ENCODE results near the gene DLX6.

Gene DLX6

DNA sequence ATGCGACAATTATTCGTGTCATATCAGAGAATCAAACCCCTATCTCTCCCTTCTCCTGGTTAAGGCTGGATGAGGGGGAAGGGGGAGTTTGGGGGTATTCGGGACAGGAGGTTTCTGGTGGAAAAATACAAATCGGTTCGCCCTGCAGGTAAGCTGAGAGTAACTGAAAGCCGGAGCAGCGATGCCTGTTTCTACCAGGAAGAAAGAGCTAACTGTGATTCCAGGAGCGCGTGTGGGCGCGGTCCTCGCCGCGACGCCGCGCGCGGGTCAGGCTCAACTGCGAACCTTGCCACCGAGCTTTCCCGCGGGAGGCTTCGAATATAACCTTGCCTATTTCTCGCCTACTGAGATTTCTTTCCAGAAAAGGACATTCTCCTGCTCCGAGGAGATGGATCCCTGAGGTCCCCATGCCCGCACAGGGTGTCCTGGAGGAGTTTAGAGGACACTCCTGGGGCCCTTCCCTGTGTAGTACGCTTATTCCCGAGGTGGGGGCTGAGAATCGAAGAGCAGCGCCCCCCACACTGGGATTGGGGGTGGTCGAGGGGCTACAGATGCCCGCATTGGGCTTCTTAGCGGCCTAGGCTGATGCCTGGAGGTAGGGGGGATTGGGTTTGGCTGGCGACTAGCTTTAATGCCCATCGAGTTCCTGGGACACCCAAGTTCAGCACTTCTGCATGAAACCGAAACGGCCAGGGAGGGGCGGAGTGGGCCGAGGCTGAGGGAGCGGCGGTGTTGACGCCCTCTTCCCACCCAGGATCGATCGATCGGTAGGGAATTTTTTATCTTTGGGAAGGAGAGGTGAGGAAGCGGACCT, 13.0 kb upstream of the DLX6 start:
- Histone ChIP-seq H3K4me3 (replicated peaks; ENCODE audit: low read depth, low read length) (no peak overlapping the region), H3K36me3 (ENCODE audit: control insufficient read depth, insufficient read depth, low read length) (no peaks in the 10 kb centered on the region), H3K27me3 (replicated peaks; ENCODE audit: control insufficient read depth, insufficient read depth, low read length) (no peaks in the 10 kb centered on the region; the same call in none of the 2 replicates)
- no peak for DNase-seq (ENCODE audit: extremely low read depth, insufficient read length)
- TF ChIP-seq, protein P1, sequence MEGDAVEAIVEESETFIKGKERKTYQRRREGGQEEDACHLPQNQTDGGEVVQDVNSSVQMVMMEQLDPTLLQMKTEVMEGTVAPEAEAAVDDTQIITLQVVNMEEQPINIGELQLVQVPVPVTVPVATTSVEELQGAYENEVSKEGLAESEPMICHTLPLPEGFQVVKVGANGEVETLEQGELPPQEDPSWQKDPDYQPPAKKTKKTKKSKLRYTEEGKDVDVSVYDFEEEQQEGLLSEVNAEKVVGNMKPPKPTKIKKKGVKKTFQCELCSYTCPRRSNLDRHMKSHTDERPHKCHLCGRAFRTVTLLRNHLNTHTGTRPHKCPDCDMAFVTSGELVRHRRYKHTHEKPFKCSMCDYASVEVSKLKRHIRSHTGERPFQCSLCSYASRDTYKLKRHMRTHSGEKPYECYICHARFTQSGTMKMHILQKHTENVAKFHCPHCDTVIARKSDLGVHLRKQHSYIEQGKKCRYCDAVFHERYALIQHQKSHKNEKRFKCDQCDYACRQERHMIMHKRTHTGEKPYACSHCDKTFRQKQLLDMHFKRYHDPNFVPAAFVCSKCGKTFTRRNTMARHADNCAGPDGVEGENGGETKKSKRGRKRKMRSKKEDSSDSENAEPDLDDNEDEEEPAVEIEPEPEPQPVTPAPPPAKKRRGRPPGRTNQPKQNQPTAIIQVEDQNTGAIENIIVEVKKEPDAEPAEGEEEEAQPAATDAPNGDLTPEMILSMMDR (IDR thresholded peaks at IDR 0.05; ENCODE audit: insufficient read depth, low read length, poor library complexity, severe bottlenecking), result no peak

DNA sequence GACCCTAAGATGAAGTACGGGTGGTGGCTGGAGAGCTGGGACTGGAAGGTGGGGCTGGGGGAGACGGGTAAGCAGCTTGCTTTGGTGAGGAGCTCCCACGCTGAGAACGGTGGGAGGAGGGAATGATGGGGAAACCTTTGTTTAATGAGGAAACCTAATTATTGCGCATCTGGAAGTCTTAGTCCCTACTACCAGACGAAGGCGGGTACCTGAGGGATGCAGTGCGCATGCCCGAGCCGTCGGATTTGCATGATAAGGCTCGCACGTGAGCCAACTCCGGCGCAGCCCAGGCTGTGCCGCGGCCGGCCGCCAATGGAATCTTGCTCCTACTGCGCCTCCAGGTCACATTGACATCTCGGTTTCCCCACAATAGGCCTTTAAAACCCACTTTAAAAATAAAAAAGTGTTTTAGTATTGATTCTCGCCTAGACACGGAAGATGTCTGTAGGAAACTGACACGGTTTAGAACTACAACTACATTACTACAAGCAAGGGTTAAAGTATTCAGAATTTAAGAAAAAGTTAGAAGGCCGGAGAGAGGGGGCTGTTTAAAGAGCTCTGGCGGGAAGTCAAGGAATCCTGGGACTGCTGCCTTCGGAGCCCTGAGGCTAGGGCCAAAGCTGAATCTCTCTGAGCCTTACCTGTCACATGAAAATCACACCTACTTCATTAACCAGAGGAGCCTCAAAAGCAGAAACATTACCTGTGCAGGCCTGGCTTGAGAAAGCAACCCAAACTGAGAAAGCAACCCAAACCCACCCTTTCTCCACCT, 12.1 kb upstream of the DLX6 start:
- no peak for DNase-seq (ENCODE audit: extremely low read depth, insufficient read length)
- H3K27me3 ChIP-seq (replicated peaks; ENCODE audit: control insufficient read depth, insufficient read depth, low read length), result peaks cover 2% of the 10 kb centered on the region
- no peaks in the 10 kb centered on the region for H3K36me3 ChIP-seq (ENCODE audit: control insufficient read depth, insufficient read depth, low read length)
- TF ChIP-seq, protein P1 (IDR thresholded peaks at IDR 0.05; ENCODE audit: insufficient read depth, low read length, poor library complexity, severe bottlenecking), result no peak
- H3K4me3 ChIP-seq (replicated peaks; ENCODE audit: low read depth, low read length), result no peak overlapping the region

DNA sequence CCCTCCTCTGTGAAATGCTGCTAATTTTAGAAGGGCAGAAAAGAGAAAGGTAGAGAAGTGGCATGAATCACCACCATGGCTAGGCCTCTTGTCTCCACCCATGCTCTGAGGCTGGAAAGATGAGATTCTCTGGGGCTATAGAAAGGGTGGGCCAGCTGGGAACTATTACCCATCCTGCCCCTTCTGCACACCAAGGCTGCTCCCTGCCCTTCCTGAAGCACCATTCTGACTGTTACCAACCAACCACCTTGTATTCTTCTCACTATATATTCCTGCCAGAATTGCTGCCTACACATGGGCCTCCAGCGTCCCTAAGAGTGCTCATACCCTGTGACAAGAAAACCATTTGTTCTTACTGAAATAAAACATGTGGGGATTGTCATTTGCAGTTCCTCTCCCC, 11.4 kb upstream of the DLX6 start:
- Histone ChIP-seq H3K4me3 (replicated peaks; ENCODE audit: low read depth, low read length) (no peak overlapping the region), H3K36me3 (ENCODE audit: control insufficient read depth, insufficient read depth, low read length) (no peaks in the 10 kb centered on the region), H3K27me3 (replicated peaks; ENCODE audit: control insufficient read depth, insufficient read depth, low read length) (peaks cover 2% of the 10 kb centered on the region; the same call in 1 of the 2 replicates)
- TF ChIP-seq, protein P1 (IDR thresholded peaks at IDR 0.05; ENCODE audit: insufficient read depth, low read length, poor library complexity, severe bottlenecking), result no peak
- DNase-seq (ENCODE audit: extremely low read depth, insufficient read length), result no peak

DNA sequence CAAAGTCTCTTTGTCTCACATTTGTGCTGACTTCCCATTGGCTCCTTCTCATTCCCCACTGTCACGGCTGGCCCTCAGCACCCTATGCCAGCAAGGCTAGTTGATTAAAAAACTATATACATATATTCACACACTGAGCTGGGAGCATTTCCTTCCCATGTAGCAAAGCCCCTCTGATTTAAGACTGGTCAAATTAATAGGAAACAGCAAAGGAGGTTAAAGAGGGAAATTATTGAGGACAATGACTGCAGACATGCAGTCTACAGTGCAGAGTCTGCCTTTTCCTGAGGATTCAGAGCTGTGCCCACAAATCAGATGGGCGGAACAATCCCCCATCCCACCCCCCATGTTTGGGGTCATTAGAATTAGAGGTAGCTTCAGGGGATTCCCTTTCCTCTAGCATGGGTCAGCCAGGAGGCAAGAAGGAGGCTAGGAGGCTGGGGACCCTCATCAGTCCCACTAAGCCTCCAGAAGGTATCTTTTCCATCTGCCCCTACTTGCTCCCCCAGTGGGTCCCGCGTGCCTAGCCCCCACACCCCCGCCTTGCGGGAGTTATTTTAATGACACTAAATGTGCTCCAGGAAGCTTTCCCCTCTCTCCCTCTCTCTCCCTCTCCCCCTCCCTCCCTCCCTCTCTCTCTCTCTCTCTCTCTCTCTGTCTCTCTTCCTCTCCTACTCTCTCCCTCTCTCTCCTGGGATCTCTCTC, 9.8 kb upstream of the DLX6 start:
- Histone ChIP-seq H3K36me3 (ENCODE audit: control insufficient read depth, insufficient read depth, low read length) (no peaks in the 10 kb centered on the region), H3K27me3 (replicated peaks; ENCODE audit: control insufficient read depth, insufficient read depth, low read length) (peaks cover 2% of the 10 kb centered on the region; the same call in 1 of the 2 replicates), H3K4me3 (replicated peaks; ENCODE audit: low read depth, low read length) (no peak overlapping the region)
- no peak for DNase-seq (ENCODE audit: extremely low read depth, insufficient read length)
- TF ChIP-seq, protein P1 (IDR thresholded peaks at IDR 0.05; ENCODE audit: insufficient read depth, low read length, poor library complexity, severe bottlenecking), result no peak

DNA sequence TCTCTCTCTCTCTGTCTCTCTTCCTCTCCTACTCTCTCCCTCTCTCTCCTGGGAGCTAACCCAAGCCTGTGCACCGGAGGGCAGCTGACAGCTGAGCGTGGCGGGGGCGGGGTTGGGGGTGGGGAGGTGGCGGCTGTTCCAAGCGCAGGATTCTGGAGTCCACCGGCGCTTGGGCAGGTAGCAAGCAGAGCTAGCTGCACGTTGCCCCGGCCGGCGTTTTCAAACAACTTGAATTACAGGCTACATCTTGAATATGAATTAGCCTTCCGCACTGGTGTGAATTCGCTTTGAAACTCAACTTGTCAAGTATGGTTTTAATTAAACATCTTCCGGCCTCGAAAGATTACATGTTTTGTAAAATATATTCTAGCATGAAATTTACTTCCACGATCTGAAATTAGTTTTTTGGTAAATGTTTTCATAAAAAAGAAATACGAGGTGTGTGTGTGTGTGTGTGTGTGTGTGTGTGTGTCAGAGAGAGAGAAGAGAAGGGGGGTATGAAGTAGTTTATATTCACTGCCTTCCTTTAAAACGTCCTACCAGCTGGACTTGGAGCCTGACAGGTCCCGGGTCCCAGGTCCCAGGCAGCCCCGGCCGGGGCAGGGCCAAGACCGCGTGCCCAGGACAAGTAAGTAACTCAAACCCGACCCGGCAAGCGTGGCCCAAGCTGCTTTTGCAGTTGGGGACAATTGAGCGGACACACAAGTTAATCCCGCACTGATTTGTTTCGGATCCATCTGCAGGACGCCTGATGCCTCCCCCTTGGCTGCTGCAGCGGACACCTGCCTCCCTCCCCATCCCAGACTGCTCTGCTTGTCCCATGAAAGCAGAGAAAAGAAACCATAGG, 9.0 kb upstream of the DLX6 start:
- Histone ChIP-seq H3K36me3 (ENCODE audit: control insufficient read depth, insufficient read depth, low read length) (no peaks in the 10 kb centered on the region), H3K4me3 (replicated peaks; ENCODE audit: low read depth, low read length) (no peak overlapping the region), H3K27me3 (replicated peaks; ENCODE audit: control insufficient read depth, insufficient read depth, low read length) (peaks cover 2% of the 10 kb centered on the region; the same call in 1 of the 2 replicates)
- no peak for DNase-seq (ENCODE audit: extremely low read depth, insufficient read length)
- TF ChIP-seq, protein P1 (IDR thresholded peaks at IDR 0.05; ENCODE audit: insufficient read depth, low read length, poor library complexity, severe bottlenecking), result no peak
